IPS DF 4.7 (cell line): ENCODE results near the gene POU6F2.
"Not testable (repeated sequence)": the region's sequence is repeated elsewhere in the genome, so short reads cannot be mapped to it uniquely, and the experiment has no call there.

Source experiments
- DNase-seq: peaks from one replicate; pipeline ENCODE4 v3.0.0-alpha.2; 2013; ENCODE audit warnings: low spot score; ENCODE audit errors: extremely low read depth

The POU6F2 gene

GRCh38 chr7:39353615-39354376, 376.1 kb downstream of the POU6F2 start:
- DNase-seq: peak; percentile 14

DNA sequence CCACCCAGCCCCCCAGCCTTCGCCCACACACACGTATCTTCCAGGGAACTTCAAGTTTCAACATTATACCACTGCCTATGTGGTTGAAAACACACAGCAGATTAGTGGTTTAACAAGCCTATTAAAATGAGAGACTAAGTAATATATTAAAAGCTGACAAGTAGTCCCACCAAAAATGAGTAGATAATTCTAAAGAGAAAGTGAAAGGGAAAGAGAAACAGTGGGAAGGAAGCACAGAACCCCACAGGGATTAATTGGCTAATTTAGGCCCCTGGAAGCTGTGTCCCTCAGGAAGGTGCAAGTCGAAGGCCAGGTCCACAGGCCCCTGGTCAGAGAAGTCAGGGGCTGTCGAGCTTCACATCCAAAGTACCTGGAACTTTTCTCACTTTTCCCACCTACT, 378.0 kb downstream of the POU6F2 start:
- DNase-seq: no peak

- no peak for DNase-seq
Measured at GRCh38 chr7:39356172-39356925, 378.6 kb downstream of the POU6F2 start.

GRCh38 chr7:39357648-39358047, 379.9 kb downstream of the POU6F2 start:
- no peak for DNase-seq

- no peak for DNase-seq
Measured at GRCh38 chr7:39360038-39360437, 382.3 kb downstream of the POU6F2 start.

GRCh38 chr7:39360766-39361165, 383.1 kb downstream of the POU6F2 start:
- no peak for DNase-seq

- no peak for DNase-seq
Measured at GRCh38 chr7:39365751-39366295, 388.1 kb downstream of the POU6F2 start.

DNA sequence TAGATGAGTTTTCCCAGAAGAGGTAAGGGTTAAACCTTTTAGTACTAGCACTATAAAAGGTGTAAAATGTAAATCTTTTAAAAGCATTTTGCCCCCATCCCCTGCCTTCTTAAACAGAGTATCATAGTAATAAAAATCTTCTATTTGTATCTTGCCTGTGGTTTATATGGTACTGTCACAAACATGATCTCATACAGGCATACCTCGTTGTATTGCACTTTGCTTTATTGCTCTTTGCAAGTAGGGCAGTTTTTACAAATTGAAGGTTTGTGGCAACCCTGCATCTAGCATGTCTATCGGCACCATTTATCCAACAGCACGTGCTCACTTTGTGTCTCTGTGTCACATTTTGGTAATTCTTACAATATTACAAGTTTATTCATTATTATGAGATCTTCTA, 389.7 kb downstream of the POU6F2 start:
- DNase-seq: no peak

GRCh38 chr7:39367943-39368342, 390.2 kb downstream of the POU6F2 start:
- no peak for DNase-seq

DNA sequence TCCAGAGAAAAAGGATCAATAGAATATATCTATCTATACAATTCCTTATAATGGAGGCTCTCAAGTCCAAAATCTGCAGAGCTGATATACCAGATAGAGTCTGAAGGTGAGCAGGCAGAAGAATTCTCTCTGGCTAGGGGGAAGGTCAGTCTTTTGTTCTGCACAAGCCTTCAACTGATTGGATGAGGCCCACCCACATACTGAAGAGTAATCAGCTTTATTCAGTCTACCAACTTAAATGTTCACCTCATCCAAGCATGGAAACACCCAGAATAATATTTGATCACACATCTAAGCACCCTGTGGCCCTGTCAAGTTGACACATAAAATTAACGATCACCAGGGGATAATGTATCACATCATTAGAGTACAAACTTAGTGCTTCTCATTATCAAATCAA, 394.7 kb downstream of the POU6F2 start:
- no peak for DNase-seq

- no peak for DNase-seq
Measured at GRCh38 chr7:39374436-39375040, 396.8 kb downstream of the POU6F2 start.

DNA sequence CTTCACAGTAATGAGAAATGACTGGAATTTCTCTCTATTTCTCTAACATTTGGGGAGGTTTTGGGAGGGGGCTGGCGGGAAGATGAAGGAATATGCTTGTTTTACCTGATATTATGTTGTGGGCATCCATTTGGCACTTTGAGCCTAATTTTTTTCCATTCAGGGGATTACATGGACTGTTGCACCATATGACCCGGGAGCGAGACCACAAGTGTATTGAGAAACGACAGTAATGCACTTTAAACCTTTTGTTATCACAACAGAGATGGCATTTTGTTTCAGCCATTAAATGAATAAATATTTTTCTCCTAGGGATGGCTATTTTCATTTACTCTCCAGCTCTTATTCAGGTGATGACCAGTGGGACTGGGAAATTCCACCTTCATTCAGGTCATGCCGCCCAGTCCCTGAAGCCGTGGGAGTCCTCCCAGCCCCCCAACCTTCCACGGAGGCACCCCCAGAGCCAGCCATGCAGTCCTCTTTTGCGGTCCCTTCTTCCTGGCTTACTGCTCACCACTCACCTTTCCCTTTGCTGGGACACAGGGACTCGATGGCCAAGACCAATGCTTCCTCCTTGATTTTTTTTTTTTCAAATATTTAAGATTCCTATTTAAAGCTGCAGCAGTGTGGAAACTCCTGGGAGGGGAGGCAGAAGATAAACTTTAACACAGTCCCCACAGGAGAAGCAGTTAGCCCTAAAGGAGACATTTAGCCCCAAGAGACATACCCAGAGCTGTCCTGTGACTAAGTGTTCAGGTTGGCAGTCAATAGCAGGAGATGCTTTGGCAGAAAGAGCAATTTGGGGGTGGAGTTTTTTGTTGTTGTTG, 397.6 kb downstream of the POU6F2 start:
- DNase-seq: no peak

DNA sequence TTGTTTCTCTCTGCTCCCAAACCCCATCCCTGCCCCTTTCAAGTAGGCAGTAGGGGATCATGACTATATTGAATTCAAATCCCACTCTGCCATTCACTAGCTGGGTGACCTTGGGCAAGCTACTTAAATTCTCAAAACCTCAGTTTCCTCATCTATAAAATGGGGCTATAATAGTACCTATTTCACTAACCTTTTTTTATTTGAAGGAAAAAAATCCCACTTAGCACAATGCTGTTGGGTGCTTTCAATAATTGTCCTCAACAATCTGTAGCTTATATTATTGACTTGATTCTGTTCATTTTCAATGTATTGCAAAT, 398.1 kb downstream of the POU6F2 start:
- DNase-seq: no peak

DNA sequence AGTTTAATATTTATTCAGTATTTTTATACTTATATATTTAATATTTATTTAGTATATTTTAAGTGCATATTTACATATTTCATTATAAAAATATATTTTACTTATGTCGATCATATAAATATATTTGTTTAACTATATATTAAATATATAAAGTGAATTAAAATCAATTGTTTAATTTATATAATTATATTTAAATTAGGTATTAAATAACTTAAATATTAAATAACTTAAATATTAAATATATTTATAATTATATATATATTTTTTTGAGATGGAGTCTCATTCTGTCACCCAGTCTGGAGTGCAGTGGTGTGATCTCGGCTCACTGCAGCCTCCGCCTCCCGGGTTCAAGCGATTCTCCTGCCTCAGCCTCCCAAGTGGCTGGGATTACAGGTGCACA, 399.2 kb downstream of the POU6F2 start:
- not testable (repeated sequence) for DNase-seq

GRCh38 chr7:39379416-39379815, 401.7 kb downstream of the POU6F2 start:
- DNase-seq: no peak

GRCh38 chr7:39383136-39383535, 405.4 kb downstream of the POU6F2 start:
- no peak for DNase-seq

GRCh38 chr7:39384386-39384785, 406.7 kb downstream of the POU6F2 start:
- DNase-seq: no peak

- DNase-seq: no peak
Measured at GRCh38 chr7:39386718-39387117, 409.0 kb downstream of the POU6F2 start.

- DNase-seq: no peak
Measured at GRCh38 chr7:39392151-39392550, 414.4 kb downstream of the POU6F2 start.

- no peak for DNase-seq
Measured at GRCh38 chr7:39394105-39394680, 416.5 kb downstream of the POU6F2 start.

GRCh38 chr7:39399458-39399857, 421.7 kb downstream of the POU6F2 start:
- DNase-seq: no peak
